GM21423 (cell line): ENCODE results near the gene MACROH2A1.

Experiments
- ATAC-seq: cut with Tn5 transposase; IDR thresholded peaks from one replicate; pipeline ENCODE4 v1.9.1; 2021; ENCODE audit warnings: mild to moderate bottlenecking, moderate library complexity; ENCODE audit not compliant: unreplicated experiment

MACROH2A1 gene

GRCh38 chr5:135436951-135437418 is 38.0 kb upstream of the MACROH2A1 start:
- no peak for ATAC-seq

DNA sequence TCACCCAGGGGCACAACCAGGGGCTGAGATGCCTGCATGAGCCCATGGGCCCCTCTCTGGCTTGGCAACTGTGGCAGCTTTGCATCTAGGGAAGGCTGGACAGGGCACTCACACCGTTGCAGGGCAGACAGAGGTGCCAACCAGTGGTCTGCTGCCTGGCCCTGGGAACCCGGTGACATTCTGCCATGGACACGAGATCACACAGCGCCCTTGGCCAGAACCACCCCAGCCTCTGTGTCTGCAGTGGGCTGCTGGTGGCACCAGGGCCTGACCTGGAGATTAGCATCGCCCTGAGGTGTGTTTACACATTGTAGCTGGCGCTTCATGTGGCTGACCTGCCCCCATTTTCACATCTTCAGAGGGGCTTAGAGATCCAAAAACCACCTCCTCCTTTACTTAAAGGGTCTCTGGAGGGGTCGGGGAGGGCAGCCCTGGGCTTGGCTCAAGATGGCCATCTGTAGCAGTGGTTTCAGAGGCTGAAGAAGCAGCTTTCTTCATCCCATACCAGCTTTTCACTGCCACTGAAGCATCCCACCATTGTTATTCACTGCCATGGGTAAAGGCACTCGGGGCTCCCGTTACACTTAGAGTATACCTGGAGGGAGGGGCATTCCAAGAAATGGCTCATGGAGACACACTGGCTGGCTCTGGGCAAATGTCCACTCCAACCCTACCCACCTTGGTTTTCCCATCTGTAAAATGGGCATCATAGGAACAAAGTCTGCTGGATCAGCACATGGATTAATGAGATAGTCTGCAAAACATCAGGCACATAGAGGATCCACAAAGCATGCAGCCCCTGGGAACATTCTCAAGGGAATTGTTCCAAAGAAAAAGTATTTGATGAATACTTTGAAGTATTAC is 36.7 kb upstream of the MACROH2A1 start:
- no peak for ATAC-seq

GRCh38 chr5:135434591-135435466 is 35.8 kb upstream of the MACROH2A1 start:
- no peak for ATAC-seq

GRCh38 chr5:135433681-135434426 is 34.8 kb upstream of the MACROH2A1 start:
- ATAC-seq: no peak

DNA sequence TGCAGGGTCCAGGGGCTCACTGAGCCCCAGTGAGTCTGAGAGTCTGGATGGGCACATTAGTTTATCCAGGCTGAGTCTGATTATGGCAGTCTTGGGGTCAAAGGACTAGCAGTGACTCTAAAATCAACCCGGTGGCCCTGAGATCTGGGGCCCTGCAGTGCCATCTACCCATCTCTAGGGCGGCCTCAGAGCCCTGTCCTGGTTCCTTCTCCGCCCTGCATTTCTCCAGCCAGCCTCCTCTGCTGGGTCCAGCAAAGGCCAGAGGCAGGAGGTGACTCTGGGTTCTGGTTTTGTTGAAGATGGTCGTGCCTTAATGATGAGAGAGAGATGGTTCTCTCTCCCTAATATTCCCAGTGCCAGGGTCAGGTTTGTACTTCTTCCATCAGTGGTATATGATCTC is 33.1 kb upstream of the MACROH2A1 start:
- ATAC-seq: no peak

- no peak for ATAC-seq
Observed at GRCh38 chr5:135430135-135430437, 31.1 kb upstream of the MACROH2A1 start.

DNA sequence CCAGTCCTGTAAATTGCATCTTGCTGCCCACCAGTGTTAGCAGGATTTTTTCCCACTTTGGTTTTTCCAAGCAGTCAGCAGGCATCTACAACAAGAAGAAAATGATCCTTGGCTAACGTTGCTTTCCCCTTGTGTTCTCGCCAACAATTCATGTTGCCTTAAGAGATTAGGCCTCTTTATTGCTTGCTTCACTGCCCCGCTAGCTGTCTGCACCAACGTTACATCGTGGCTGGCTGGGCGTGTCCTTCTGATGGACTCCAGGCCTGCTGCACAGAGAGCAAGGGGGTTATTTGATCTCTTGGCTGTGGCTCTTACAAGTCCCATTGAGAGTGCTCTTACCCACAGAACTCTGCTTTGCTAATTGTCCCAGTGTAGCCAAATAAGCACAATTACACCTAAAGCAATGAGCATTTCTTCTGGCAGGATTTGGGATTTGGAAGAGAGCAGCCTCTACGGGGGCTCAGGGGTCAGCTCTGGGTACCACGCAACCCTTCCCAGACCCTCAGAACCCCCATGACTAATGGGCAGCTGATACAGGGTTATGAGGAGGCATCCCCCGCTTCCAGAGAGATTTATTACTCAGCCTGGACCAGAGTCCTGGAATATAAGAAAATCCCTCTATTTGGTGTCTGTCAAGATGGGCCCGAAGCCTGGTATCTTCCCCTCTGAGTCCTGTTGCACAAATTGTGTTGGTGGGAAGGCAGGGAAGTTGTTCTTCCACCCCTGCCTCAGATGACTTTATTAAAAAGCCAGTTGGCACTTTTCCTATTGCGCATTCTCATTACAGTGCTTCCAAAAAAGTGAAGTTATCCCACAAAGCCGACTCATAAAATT is 30.5 kb upstream of the MACROH2A1 start:
- no peak for ATAC-seq

- ATAC-seq: no peak
Observed at GRCh38 chr5:135428586-135428985, 29.6 kb upstream of the MACROH2A1 start.

GRCh38 chr5:135426102-135427082 is 27.4 kb upstream of the MACROH2A1 start:
- peak; percentile 90 for ATAC-seq

GRCh38 chr5:135425641-135426040 is 26.6 kb upstream of the MACROH2A1 start:
- ATAC-seq: no peak

GRCh38 chr5:135423846-135424168 is 24.8 kb upstream of the MACROH2A1 start:
- ATAC-seq: no peak

DNA sequence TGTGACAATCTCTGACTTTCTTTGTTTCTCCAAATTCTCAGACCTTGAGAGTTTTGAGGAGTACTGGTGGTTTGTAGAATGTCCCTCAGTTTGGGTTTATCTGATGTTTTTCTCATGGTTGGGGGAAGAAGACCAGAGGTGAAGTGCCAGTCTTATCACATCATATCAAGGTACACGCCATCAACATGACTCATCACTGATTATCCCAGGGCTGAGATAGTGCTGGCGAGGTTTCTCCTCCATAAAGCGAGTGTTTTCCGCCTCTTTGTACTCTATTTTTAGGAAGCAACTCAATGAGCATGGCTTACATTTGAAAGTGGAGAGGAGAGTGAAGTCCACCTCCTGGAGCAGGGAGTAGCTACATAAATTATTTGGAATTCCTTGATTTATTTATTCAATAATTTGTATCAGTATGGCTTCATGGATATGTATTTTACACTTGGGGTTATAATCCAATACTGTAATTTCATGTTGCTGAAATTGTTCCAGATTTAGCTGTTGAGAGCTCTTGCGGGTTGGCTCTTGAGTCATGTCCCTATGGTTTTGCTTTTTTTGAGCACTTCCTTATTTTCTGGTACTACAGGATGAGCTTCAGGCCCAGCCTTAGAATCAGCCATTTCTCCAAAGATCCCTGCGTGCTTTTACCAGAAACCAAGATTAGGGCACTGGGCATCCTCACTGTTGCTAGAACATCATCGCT is 24.3 kb upstream of the MACROH2A1 start:
- no peak for ATAC-seq

DNA sequence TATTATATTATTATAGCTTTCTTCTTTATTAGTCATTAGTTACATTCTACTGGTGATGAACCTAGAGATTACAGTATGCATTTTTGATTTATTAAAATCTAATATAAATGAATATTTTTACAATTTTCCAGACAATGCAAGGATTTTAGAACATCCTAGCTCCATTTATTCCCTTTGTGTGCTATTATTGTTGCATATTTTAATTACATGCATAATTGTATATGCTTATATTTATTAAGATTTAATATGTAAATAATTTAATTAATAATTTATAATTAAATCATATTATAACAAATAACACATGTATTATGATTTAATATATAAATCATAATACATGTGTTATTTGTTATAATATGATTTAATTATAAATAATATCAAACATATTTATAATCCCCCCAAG is 23.4 kb upstream of the MACROH2A1 start:
- ATAC-seq: no peak

GRCh38 chr5:135417083-135417482 is 18.1 kb upstream of the MACROH2A1 start:
- no peak for ATAC-seq

DNA sequence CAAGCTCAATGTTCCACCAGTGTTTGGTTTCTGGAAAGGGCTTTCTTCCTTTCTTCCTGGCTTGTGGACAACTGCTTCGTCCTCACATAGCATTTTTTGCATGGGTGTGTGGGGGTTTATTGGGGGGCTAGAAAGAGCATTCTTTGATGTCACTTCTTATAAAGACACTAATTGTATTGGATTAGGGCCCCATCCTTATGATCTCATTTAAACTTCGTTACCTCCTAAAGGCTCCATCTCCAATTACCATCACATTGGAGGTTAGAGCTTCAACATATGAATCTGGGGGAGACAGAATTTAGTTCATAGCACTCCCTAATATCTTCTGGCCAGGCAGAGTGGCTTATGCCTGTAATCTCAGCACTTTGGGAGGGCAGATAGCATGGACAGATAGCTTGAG is 6.1 kb upstream of the MACROH2A1 start:
- no peak for ATAC-seq

GRCh38 chr5:135402031-135402430 is 3.0 kb upstream of the MACROH2A1 start:
- no peak for ATAC-seq

DNA sequence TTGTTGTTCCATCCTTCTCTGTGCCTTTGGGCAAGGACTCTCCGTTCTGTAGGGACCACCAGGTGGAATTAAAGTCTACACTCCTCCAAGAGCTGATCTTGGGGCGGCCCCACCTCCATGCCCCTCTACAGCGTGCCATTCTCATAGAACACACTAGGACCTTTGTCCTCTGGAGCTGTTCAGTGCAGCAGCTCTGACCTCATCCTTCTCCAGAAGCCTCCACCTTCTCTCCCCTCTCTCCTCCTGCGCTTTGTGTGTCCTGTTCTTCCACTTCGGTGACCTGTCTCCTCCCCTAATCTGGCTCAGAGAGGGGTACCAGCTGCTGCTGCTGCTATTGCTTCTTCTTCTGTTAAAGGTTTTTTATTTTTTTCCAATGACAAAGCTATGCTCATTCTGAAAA is 1.8 kb upstream of the MACROH2A1 start:
- ATAC-seq: no peak

- ATAC-seq: no peak
Observed at GRCh38 chr5:135399794-135400542, 937 bp upstream of the MACROH2A1 start.
